Body of pancreas (tissue), 4 donors: ENCODE measurements around the gene TENM4. TPM values are rescaled to one million over a fixed set of nuclear protein-coding genes. Genes with fewer than 3 reads are reported as not detected.

Source experiments
- ATAC-seq: fragments of 150-250 bp; one replicate; pipeline ENCODE4 v1.9.1; 2016
- DNase-seq, 4 donors: peaks; one replicate each; pipeline ENCODE4 v3.0.0-alpha.2; 2019
- H3K27ac ChIP-seq, 4 donors: fragments of 200-600 bp; sonication (generic); 1 replicate in 3 of 4; 2 replicates in 1 of 4; pipeline versions ENCODE4 v1.5.1 to v1.6.1; 2016 to 2019; ENCODE audit warnings: mild to moderate bottlenecking in 1 of 4, mixed read lengths in 1 of 4, moderate library complexity in 1 of 4
- H3K27me3 ChIP-seq, 2 donors: fragments of 200-600 bp; sonication (generic); one replicate each; pipeline ENCODE4 v1.6.0; 2016; ENCODE audit warnings: mild to moderate bottlenecking in 1 of 2
- H3K36me3 ChIP-seq, 2 donors: fragments of 200-600 bp; sonication (generic); replicated peaks in 1 of 2; 2 replicates each; pipeline ENCODE4 v1.5.1; 2016; ENCODE audit warnings: low read depth in 2 of 2; ENCODE audit not compliant: insufficient read depth in 1 of 2
- H3K4me1 ChIP-seq: fragments of 200-600 bp; sonication (generic); one replicate; pipeline ENCODE4 v1.6.0; 2016
- H3K4me3 ChIP-seq, 2 donors: fragments of 200-600 bp; sonication (generic); 1 replicate in 1 of 2; 2 replicates in 1 of 2; pipeline ENCODE4 v1.5.1; 2016 to 2019
- H3K9me3 ChIP-seq, 3 donors: fragments of 200-600 bp; sonication (generic); 1 replicate in 2 of 3; 2 replicates in 1 of 3; pipeline ENCODE4 v1.5.1; 2016
- CTCF ChIP-seq, 7 experiments: fragments of 450-650 bp in 4 of 7; fragments of 200-600 bp in 3 of 7; sonication (generic) in 3 of 7; IDR thresholded peaks; one replicate each; pipeline ENCODE4 v1.5.1; 2016 to 2019; ENCODE audit warnings: antibody characterized with exemption in 7 of 7
- POLR2A ChIP-seq, 3 donors: fragments of 450-650 bp; IDR thresholded peaks; one replicate each; pipeline ENCODE4 v1.6.1; 2016; ENCODE audit warnings: antibody characterized with exemption in 3 of 3, mild to moderate bottlenecking in 2 of 3
- WGBS, 2 donors: methylation state at CpG; one replicate each; pipeline ENCODE4 v1.1.5; 2017; 5-methylcytosine and 5-hydroxymethylcytosine counted together
- intact Hi-C: fragments of 100-400 bp; cut with DNase I; formaldehyde crosslinking; loops from one replicate; pipeline ENCODE4 v1.15.1; 2023
- total RNA-seq, 2 donors: library from RNA; depleted of rRNA; stranded (reverse); fragments of >200 nt; gene quantifications; one replicate each; pipeline ENCODE4 v1.1.0, GENCODE V29; 2016

Gene TENM4
- total RNA-seq, 2 donors from 2014 or later: 0.78 to 6.6 TPM

GRCh38 chr11:79042824-79043223 is 398.0 kb downstream of the TENM4 start:
- peaks cover 21% of the 10 kb centered on the region for H3K4me1 ChIP-seq
- ATAC-seq: no peak
- no peaks in the 10 kb centered on the region for H3K27me3 ChIP-seq
- no peak for DNase-seq
- H3K36me3 ChIP-seq: no peaks in the 10 kb centered on the region
- no peak overlapping the region for H3K4me3 ChIP-seq
- H3K9me3 ChIP-seq: no peaks in the 10 kb centered on the region
- TF ChIP-seq CTCF (IDR thresholded peaks at IDR 0.05) (no peak), POLR2A (IDR thresholded peaks at IDR 0.05) (no peak)
- 93 to 94% methylated on average over 2 of the region's 2 CpGs for WGBS, 2 donors
- intact Hi-C loops: no loop called here
- no peak overlapping the region for H3K27ac ChIP-seq

GRCh38 chr11:79040348-79040747 is 400.5 kb downstream of the TENM4 start:
- ATAC-seq (no peak), DNase-seq (no peak)
- no peak overlapping the region for H3K4me3 ChIP-seq
- intact Hi-C loops: no loop called here
- H3K9me3 ChIP-seq: no peaks in the 10 kb centered on the region
- 77 to 88% methylated on average over 1 of the region's 1 CpG for WGBS, 2 donors
- H3K36me3 ChIP-seq: no peaks in the 10 kb centered on the region
- H3K27ac ChIP-seq: no peak overlapping the region
- H3K27me3 ChIP-seq: no peaks in the 10 kb centered on the region
- peaks cover 13% of the 10 kb centered on the region for H3K4me1 ChIP-seq
- TF ChIP-seq CTCF (IDR thresholded peaks at IDR 0.05) (no peak), POLR2A (IDR thresholded peaks at IDR 0.05) (no peak)

- H3K27ac ChIP-seq: no peak overlapping the region
- ATAC-seq (no peak), DNase-seq (no peak)
- H3K4me3 ChIP-seq: no peak overlapping the region
- H3K9me3 ChIP-seq: no peaks in the 10 kb centered on the region
- intact Hi-C loops: no loop called here
- H3K27me3 ChIP-seq: no peaks in the 10 kb centered on the region
- TF ChIP-seq POLR2A (IDR thresholded peaks at IDR 0.05) (no peak), CTCF (IDR thresholded peaks at IDR 0.05) (no peak)
- WGBS, 2 donors: 54 to 62% methylated on average over 2 of the region's 2 CpGs
- H3K36me3 ChIP-seq: no peaks in the 10 kb centered on the region
- H3K4me1 ChIP-seq: peaks cover 6% of the 10 kb centered on the region
These were observed 401.7 kb downstream of the TENM4 start for GRCh38 chr11:79039122-79039521.

GRCh38 chr11:79035881-79036280 is 404.9 kb downstream of the TENM4 start:
- ATAC-seq: no peak
- intact Hi-C loops: no loop called here
- H3K27ac ChIP-seq: no peak overlapping the region
- H3K4me1 ChIP-seq: no peaks in the 10 kb centered on the region
- H3K27me3 ChIP-seq: no peaks in the 10 kb centered on the region
- no peak for DNase-seq
- TF ChIP-seq CTCF (IDR thresholded peaks at IDR 0.05): no peak
- no peak overlapping the region for H3K4me3 ChIP-seq
- H3K36me3 ChIP-seq: no peaks in the 10 kb centered on the region
- WGBS, 2 donors: 54 to 56% methylated on average over 3 of the region's 3 CpGs
- no peaks in the 10 kb centered on the region for H3K9me3 ChIP-seq

GRCh38 chr11:79033833-79034232 is 407.0 kb downstream of the TENM4 start:
- no peak overlapping the region for H3K27ac ChIP-seq
- no peaks in the 10 kb centered on the region for H3K4me1 ChIP-seq
- TF ChIP-seq CTCF (IDR thresholded peaks at IDR 0.05) (no peak), POLR2A (IDR thresholded peaks at IDR 0.05) (no peak)
- no peak for ATAC-seq
- no peak for DNase-seq
- no peak overlapping the region for H3K4me3 ChIP-seq
- 64 to 88% methylated on average over 4 of the region's 4 CpGs for WGBS, 2 donors
- no peaks in the 10 kb centered on the region for H3K27me3 ChIP-seq
- H3K36me3 ChIP-seq: no peaks in the 10 kb centered on the region
- H3K9me3 ChIP-seq: no peaks in the 10 kb centered on the region
- intact Hi-C loops: no loop called here
